Ureter (tissue), 1 donor: ENCODE results near the gene LILRB3. TPM values are rescaled to one million over a fixed set of nuclear protein-coding genes. Genes with fewer than 3 reads are reported as not detected.
"Not testable (repeated sequence)": the region's sequence is repeated elsewhere in the genome, so short reads cannot be mapped to it uniquely, and the experiment has no call there.

Source experiments
- DNase-seq: peaks from one replicate; pipeline ENCODE4 v3.0.0-alpha.2; 2020; ENCODE audit warnings: low spot score
- total RNA-seq: library from RNA; stranded (reverse); gene quantifications from one replicate; pipeline ENCODE4 v1.2.4, GENCODE V29; 2023
- donor health status: DM: yes; HTN: yes; CAD: no.

The LILRB3 gene
- total RNA-seq, 1 donor from 2014 or later, result 5.6 TPM

GRCh38 chr19:54190503-54191010 lies 32.2 kb downstream of the LILRB3 start:
- peak; percentile 100 for DNase-seq

- DNase-seq, result peak; percentile 100
Observed at GRCh38 chr19:54189735-54190502, 32.9 kb downstream of the LILRB3 start.

DNA sequence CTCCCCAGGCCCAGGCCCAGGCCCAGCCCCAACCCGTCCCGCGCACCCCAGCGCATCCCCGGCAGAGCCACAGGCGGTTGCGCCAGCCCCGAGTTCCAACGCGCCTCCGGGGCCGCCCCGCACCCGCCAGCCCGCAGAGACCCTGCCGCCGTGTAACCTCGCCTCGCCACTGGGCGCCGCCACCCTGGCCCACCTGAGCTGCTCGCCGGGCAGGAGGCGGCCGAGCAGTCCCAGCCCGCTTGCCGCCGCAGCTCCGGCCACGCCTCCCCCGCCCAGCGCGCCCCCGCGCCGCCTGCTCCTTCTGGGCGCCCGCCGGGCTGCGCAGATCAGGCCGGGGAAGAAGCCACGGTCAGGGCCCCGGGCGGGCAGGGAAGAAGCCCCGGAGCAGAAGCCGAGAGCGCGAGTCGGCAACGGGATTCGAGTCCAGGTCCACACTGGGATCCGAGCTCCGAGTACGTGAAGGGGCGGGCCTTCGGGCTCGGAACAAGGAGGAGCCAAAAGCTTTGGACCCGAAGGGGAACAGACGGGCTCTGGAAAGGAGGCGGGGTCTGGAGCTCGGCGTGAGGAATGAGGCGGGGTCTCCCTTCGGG lies 33.6 kb downstream of the LILRB3 start, which contains the start of gene MBOAT7:
Gene MBOAT7 (minus strand): TSS at position 436 of the 590 bp plus-strand sequence. CDS start 1,072 bp downstream, outside the sequence.
- DNase-seq, result no peak

DNA sequence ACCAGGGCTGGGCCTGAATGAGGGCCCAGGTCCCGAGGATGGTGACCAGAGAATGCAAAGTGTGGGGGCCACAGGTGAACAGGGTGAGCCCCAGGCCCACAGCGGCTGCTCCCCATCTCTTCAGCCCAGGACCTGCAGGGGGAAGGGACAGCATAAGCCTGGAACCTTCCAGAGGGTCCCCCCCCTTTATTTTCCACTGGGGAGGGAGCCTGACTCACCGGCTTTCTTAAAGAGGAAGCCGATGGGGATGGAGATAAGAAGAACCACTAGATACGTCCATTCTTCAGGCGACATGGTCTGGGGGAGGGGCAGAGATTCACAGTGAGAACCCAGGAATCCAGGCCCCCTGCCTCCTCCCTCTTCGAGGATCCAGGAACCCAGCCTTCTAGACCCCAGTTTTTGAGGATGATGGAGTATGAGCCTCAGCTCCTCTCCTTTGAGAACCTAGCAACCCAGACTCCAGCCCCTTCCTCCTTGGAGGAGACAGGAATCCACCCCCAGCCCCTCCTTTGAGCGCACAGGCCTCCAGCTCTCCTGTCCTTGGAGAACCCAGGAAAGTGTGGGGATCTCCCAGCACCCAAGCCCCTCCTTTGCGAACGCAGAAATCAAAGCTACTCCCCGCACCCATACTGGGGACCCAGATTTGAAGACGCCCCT lies 34.5 kb downstream of the LILRB3 start:
- no peak for DNase-seq

DNA sequence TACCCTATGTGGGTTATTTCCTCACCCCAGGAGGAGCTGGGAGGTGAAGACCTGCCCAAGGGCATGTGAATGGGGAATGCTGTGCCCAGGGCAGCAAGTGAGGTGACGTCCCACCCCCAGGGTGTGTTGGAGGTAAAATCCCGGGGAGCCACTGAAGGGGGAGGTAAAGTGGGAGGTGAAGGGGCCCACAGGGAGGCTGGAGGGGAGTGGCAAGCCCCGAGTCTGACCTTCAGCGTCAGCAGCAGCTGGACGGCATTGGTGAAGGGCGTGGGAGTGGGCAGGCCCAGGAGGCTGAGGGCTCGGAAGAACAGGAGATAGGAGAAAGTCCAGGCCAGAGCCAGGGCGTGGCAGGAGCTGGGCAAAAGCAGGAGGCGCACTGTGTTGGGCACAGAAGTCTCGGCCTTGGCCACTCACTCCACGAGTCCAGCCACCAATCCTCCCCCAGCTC lies 35.8 kb downstream of the LILRB3 start:
- no peak for DNase-seq

GRCh38 chr19:54186351-54186750 lies 36.5 kb downstream of the LILRB3 start:
- no peak for DNase-seq

GRCh38 chr19:54183431-54183830 lies 39.4 kb downstream of the LILRB3 start:
- no peak for DNase-seq

DNA sequence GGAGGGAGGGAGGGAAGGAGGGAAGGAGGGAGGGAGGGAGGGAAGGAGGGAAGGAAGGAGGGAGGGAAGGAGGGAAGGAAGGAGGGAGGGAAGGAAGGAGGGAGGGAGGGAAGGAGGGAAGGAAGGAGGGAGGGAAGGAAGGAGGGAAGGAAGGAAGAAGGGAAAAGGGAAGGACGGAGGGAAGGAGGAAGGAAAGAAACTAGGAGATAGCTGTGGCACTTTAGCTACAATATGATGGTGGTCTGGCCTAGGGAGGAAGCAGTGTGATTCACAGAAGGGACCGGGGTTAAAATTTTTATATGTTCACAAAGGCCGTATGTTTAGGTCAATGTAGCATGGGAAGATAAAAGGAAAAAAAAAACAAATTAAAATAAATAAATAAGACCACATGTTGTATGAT lies 40.9 kb downstream of the LILRB3 start:
- not testable (repeated sequence) for DNase-seq

- no peak for DNase-seq
Observed at GRCh38 chr19:54180691-54181091, 42.1 kb downstream of the LILRB3 start.

DNA sequence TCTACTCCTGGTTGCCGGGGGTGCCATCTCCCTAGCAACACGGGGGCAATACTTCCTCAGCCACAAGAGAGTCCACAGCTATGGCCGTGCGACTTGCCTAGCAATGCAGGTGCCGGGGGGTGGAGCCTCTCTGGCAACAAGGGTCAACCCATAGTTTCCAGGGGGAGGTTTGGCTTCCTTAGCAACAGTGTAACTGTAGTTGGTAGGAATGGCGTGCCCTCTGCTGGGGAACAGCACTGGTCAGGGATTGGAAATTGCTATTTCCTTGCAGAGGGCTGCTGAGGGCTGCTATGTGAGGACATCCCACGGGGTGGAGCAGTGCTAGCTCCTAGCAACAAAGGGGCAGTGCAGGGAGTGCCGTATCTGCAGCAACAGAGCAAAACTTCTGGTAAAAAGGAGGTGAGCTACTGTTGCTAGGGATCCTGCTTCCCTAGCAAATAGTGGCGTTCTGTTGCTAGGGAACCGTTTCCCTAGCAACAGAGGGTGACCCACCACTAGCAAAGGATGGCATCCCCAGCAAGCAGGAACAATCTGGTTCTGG lies 42.8 kb downstream of the LILRB3 start:
- DNase-seq, result no peak

DNA sequence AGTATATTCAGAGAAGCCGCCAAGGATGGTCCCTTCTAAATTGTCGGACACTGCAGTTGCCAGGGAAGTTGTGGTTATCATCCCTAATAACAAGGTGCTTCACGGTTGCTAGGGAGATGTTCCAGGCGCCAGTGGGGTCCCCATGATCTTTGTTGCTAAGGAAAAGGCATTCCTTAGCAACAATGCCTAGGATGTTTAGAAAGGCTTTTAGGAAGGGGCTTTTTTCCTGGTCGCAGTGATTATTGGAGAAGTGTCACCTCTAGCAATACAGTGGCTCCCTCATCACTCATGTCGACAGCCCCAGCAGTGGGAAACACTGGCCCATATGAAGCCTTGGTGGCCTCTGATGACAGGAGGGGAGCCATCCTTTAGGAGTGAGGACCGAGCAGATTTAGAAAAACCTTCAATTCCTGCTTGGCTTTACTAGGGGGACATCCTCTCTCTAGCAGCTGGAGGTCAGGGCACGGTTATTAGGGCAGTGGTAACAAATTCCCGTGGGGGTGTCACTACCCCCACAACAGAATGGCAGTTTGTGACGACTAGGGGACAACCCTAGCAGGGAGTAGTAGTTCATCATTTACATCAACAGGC lies 43.5 kb downstream of the LILRB3 start:
- no peak for DNase-seq

- DNase-seq, result no peak
Observed at GRCh38 chr19:54178581-54179261, 44.1 kb downstream of the LILRB3 start.

DNA sequence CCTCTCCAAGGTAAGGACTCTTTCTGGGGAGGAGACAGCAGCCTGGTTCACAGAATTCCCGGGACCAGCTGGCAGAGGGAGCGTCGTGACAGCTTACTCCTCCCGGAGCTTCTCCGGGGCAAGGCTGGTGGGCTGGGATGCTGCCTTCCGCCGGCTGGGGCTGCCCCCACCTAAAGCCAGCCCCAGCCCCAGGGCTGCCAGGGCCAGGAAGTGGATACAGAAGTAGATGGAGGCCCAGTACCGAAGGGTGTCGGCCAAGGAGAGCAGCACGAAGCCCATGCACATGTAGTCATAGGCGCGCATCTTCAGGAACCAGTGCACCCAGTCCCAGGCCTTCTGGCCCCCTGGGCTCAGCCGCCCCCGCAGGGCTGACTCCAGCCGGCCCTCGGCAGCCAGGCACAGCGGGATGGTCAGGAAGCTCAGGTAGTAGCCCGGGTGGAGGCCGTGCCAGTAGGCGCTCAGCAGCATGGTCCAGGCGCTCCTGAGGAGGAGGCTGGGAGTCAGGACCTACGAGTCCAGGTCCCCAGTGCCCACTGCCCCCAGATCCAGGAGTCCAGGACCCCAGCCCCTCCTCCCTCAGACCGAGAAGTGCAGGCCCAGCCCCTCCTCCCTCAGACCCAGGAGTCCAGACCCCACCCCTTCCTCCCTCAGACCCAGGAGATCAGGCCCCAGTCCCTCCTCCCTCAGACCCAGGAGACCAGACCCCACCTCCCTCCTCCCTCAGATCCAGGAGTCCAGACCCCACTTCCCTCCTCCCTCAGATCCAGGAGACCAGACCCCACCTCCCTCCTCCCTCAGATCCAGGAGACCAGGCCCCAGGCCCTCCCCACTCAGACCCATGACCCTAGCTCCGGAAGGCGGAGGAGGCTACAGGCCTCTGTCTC lies 48.6 kb downstream of the LILRB3 start:
- no peak for DNase-seq

- no peak for DNase-seq
Observed at GRCh38 chr19:54173359-54173699, 49.5 kb downstream of the LILRB3 start.

DNA sequence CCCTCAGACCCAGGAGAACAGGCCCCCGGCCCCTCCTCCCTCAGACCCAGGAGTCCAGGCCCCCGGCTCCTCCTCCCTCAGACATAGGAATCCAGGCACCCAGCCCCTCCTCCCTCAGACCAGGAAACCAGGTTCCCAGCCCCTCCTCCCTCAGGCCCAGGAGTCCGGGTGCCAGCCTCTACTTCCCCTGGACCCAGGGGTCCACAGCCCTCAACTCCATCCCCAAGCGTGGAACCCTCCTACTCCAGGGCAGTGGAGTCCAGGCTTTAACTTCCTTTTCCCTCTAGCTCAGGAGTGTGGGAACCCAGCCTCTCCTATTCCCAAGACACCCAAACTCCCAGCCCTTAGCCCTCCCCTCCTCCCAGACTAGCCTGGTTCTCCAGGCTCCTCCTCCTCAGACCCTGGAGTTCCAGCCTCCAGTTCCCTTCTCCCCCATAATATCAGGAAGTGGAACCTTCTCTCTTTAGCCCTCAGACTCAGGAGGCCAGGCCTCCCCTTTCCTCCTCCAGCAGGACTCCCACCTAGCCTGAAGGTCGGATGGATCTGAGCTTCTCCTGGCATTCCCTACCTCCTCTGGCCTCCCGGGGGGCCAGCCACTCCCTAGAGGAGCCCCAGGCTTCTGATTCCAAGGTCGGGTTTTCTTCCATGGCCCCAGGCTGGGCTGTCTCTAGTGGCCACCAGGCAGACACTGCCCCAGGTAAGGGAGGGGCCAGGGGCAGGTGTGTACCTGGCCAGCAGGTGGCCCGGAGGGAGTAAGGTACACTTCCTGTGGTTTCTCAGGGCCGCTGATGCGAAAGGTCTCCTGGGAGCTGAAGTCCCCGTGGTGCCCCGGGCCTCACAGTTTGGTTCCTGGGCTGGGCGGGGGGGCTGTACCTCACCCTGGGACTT lies 50.1 kb downstream of the LILRB3 start, which contains the start of gene TMC4:
Gene TMC4 (minus strand): TSS at position 690 of the 888 bp plus-strand sequence. CDS start 43 bp downstream, at position 647.
- DNase-seq, result peak; percentile 76

GRCh38 chr19:54171736-54172431 lies 50.9 kb downstream of the LILRB3 start:
- not testable (repeated sequence) for DNase-seq

DNA sequence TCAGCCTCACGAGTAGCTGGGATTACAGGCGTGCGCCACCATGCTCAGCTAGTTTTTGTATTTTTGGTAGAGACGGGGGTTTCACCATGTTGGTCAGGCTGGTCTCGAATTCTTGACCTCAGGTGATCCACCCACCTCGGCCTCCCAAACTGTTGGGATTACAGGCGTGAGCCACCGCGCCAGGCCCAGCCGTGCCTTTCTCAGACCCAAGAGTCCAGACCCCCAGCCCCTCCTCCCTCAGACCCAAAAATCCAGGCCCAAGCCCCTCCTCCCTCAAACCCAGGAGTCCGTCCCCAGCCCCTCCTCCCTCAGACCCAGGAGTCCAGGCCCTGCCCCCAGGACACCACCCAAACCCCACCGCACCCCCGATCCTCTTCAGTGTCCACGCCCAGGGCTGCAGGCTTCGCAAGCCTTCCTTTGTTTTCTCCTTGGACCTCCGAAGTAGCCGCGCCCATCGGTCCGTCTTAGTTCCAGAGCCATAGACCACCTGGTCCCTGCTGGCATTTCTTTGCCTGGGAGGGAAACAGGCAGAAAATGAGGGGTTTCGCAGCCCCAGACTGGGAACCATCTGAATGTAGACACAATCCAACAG lies 53.6 kb downstream of the LILRB3 start:
- DNase-seq, result no peak
